ENCODE results near the gene JUNB. TPM values are rescaled to one million over a fixed set of nuclear protein-coding genes. Genes with fewer than 3 reads are reported as not detected.

JUNB gene
- total and polyA plus RNA-seq, 2 of the 8 experiments (the other 6 are each of a cell fraction or from before 2014, with no cell fraction given), result 7.4 to 10.0 TPM

- H3K23me2 ChIP-seq (ENCODE audit: low read depth, low read length), result peaks cover 2% of the 10 kb centered on the region; the same call in 1 of the 2 replicates
- no peak overlapping the region for H2BK15ac ChIP-seq (ENCODE audit: low read length)
- peaks cover 0 to 2% of the 10 kb centered on the region in 2 experiments for H4K20me1 ChIP-seq (replicated peaks in 1 of 2; ENCODE audit: control insufficient read depth in 1 of 2, insufficient read depth in 2 of 2, low read length in 2 of 2)
- H3K4me3 ChIP-seq (ENCODE audit: extremely low read depth in 1 of 4, insufficient read depth in 2 of 4, low read depth in 3 of 4, low read length in 4 of 4), result no peak overlapping the region
- H2AFZ ChIP-seq (ENCODE audit: low read length), result no peak overlapping the region
- no peak for DNase-seq (ENCODE audit: low read depth in 1 of 2, low spot score in 2 of 2)
- no peak for FAIRE-seq
- no peak overlapping the region for H3K9ac ChIP-seq (replicated peaks in 1 of 4; ENCODE audit: extremely low read depth in 1 of 4, low read depth in 3 of 4, low read length in 3 of 4)
- H3K4me2 ChIP-seq (ENCODE audit: insufficient read depth in 1 of 2, low read depth in 2 of 2, low read length in 2 of 2), result no peak overlapping the region
- H3K14ac ChIP-seq (ENCODE audit: insufficient read length), result no peak overlapping the region
- no peak overlapping the region for H2BK120ac ChIP-seq (replicated peaks; ENCODE audit: low read depth, low read length)
- no peak overlapping the region for H2BK12ac ChIP-seq (ENCODE audit: low read depth, low read length)
- H3K4ac ChIP-seq (replicated peaks; ENCODE audit: insufficient read length, low read depth, low read length), result no peak overlapping the region
- no peak overlapping the region for H2AK5ac ChIP-seq (ENCODE audit: low read depth, low read length)
- ChIA-PET POLR2A (ENCODE audit: partially characterized antibody) (interaction anchor here (0.6 to 9.2 kb wide), 15 partner anchors 7 to 88 kb away, joined by 3 to 70 read pairs (median 9); partner anchors contain the start of genes BEST2, FBXW9, GET3 and JUNB), CTCF (ENCODE audit: partially characterized antibody) (interaction anchor here (0.7 to 17.5 kb wide), 17 partner anchors 9 to 114 kb away, joined by 3 to 288 read pairs (median 10); partner anchors contain the start of genes BEST2, GET3, HOOK2 and JUNB)
- 93% methylated on average over 6 of the region's 6 CpGs; no CpG with 5 or more reads in 1 of the 2 experiments for WGBS, 2 experiments (ENCODE audit: extremely low coverage in 1 of 2, insufficient coverage in 1 of 2, insufficient read length in 1 of 2, insufficient replicate concordance in 2 of 2, low coverage in 1 of 2, low lambda C conversion rate in 2 of 2, missing lambda C conversion rate in 1 of 2)
- H4K5ac ChIP-seq (ENCODE audit: insufficient read length, low read depth, low read length), result no peak overlapping the region
- no peak overlapping the region for H2BK5ac ChIP-seq (ENCODE audit: low read depth, low read length)
- TF ChIP-seq ATF3 (IDR thresholded peaks at IDR 0.05; ENCODE audit: insufficient read depth, low read depth, low read length), result no peak
- no peak for TF ChIP-seq TAF7 (optimal IDR thresholded peaks at IDR 0.05; ENCODE audit: borderline replicate concordance, low read depth, low read length)
- TF ChIP-seq CTBP2 (IDR thresholded peaks at IDR 0.05; ENCODE audit: borderline replicate concordance, insufficient read depth, insufficient read length, low read length), result no peak
- TF ChIP-seq GABPA (IDR thresholded peaks at IDR 0.05; ENCODE audit: borderline replicate concordance, insufficient read depth, low read length), result no peak
- TF ChIP-seq RBBP5 (IDR thresholded peaks at IDR 0.05; ENCODE audit: borderline replicate concordance, low read depth, low read length), result no peak
- TF ChIP-seq SRF (IDR thresholded peaks at IDR 0.05; ENCODE audit: low read depth, low read length), result no peak
- TF ChIP-seq HDAC6 (IDR thresholded peaks at IDR 0.05; ENCODE audit: low read depth, low read length), result no peak
- TF ChIP-seq EGR1 (IDR thresholded peaks at IDR 0.05; ENCODE audit: borderline replicate concordance, low read depth, low read length), result no peak
- no peak for TF ChIP-seq SUZ12 (IDR thresholded peaks at IDR 0.05; ENCODE audit: low read length)
- TF ChIP-seq CEBPB (IDR thresholded peaks at IDR 0.05; ENCODE audit: low read depth, low read length), result no peak
- no peak for TF ChIP-seq MAFK (IDR thresholded peaks at IDR 0.05; ENCODE audit: low read depth, low read length)
- H3K79me2 ChIP-seq (ENCODE audit: control insufficient read depth in 1 of 2, insufficient read depth in 2 of 2, low read length in 2 of 2), result no peaks in the 10 kb centered on the region
- H3K27me3 ChIP-seq (replicated peaks in 1 of 4; ENCODE audit: control insufficient read depth in 3 of 4, extremely low read depth in 1 of 4, insufficient read depth in 3 of 4, low read length in 3 of 4), result no peaks in the 10 kb centered on the region; a peak in 1 of 7 replicates
- no peak overlapping the region for H4K8ac ChIP-seq (ENCODE audit: extremely low read depth, insufficient read depth, low read length)
- no peaks in the 10 kb centered on the region for H3K9me3 ChIP-seq (ENCODE audit: insufficient read depth in 2 of 2, low read depth in 1 of 2, low read length in 1 of 2)
- no peak overlapping the region for H3K23ac ChIP-seq (ENCODE audit: insufficient read length)
- peaks cover 7 to 20% (median 14%) of the 10 kb centered on the region in 4 experiments for H3K36me3 ChIP-seq (ENCODE audit: control insufficient read depth in 2 of 4, insufficient read depth in 4 of 4, low read length in 3 of 4)
- no peak overlapping the region for H2BK20ac ChIP-seq (ENCODE audit: low read length)
- no peaks in the 10 kb centered on the region for H3K79me1 ChIP-seq (ENCODE audit: low read depth, low read length)
- H3K56ac ChIP-seq (replicated peaks; ENCODE audit: insufficient read length, low read depth, low read length), result no peak overlapping the region
- no peak overlapping the region for H3K18ac ChIP-seq (ENCODE audit: extremely low read depth, low read length)
- H3K4me1 ChIP-seq (replicated peaks in 1 of 4; ENCODE audit: control insufficient read depth in 3 of 4, insufficient read depth in 4 of 4, low read length in 3 of 4), result peaks cover 0 to 6% (median 2%) of the 10 kb centered on the region in 4 experiments; a peak in 3 of 7 replicates
- no peak overlapping the region for H3K27ac ChIP-seq (ENCODE audit: low read depth, low read length)
- no peak overlapping the region for H4K91ac ChIP-seq (replicated peaks; ENCODE audit: insufficient read length, low read length)
These were observed 31.6 kb upstream of the JUNB start for GRCh38 chr19:12759686-12760085.
